ENCODE results near the gene ZNF287.

The ZNF287 gene

GRCh38 chr17:16515933-16516332, 53.1 kb downstream of the ZNF287 start:
- DNase-seq: no peak

GRCh38 chr17:16513873-16514272, 55.1 kb downstream of the ZNF287 start:
- no peak for DNase-seq

- no peak for DNase-seq
Measured at GRCh38 chr17:16512011-16512410, 57.0 kb downstream of the ZNF287 start.

GRCh38 chr17:16511593-16511992, 57.4 kb downstream of the ZNF287 start:
- DNase-seq: no peak

GRCh38 chr17:16507918-16508533, 61.0 kb downstream of the ZNF287 start:
- DNase-seq: no peak

GRCh38 chr17:16506188-16506587, 62.8 kb downstream of the ZNF287 start:
- no peak for DNase-seq

- DNase-seq: no peak
Measured at GRCh38 chr17:16504984-16505383, 64.0 kb downstream of the ZNF287 start.
